MM.1S (cell line): ENCODE results near the gene EFNA3.

ENCODE experiments used
- EZH2 ChIP-seq: fragments of 300-600 bp; sonication (generic); optimal IDR thresholded peaks from 2 replicates; pipeline ENCODE3; 2017; ENCODE audit warnings: low read depth, mild to moderate bottlenecking, antibody characterized with exemption, low read length, mixed read lengths
- TF ChIP-seq, protein P1 (sequence below): fragments of 300-600 bp; sonication (generic); IDR thresholded peaks from 2 replicates; pipeline ENCODE4 v1.5.1; 2016; ENCODE audit warnings: antibody characterized with exemption, low read length, mixed read lengths

- TF ChIP-seq, protein P1, sequence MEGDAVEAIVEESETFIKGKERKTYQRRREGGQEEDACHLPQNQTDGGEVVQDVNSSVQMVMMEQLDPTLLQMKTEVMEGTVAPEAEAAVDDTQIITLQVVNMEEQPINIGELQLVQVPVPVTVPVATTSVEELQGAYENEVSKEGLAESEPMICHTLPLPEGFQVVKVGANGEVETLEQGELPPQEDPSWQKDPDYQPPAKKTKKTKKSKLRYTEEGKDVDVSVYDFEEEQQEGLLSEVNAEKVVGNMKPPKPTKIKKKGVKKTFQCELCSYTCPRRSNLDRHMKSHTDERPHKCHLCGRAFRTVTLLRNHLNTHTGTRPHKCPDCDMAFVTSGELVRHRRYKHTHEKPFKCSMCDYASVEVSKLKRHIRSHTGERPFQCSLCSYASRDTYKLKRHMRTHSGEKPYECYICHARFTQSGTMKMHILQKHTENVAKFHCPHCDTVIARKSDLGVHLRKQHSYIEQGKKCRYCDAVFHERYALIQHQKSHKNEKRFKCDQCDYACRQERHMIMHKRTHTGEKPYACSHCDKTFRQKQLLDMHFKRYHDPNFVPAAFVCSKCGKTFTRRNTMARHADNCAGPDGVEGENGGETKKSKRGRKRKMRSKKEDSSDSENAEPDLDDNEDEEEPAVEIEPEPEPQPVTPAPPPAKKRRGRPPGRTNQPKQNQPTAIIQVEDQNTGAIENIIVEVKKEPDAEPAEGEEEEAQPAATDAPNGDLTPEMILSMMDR, result no peak
- TF ChIP-seq EZH2, result no peak
Observed at GRCh38 chr1:155134322-155134721, 55.7 kb downstream of the EFNA3 start.
